H1 (cell line): ENCODE results near the gene DIDO1. TPM values are rescaled to one million over a fixed set of nuclear protein-coding genes. Genes with fewer than 3 reads are reported as not detected.

ENCODE experiments used
- CTCF ChIA-PET: fragments of 300-600 bp; sonication (Branson Sonifier 250); formaldehyde crosslinking; loops from one replicate; lab custom pipeline; 2021; ENCODE audit not compliant: partially characterized antibody; lab: Charles Lee
- POLR2A ChIA-PET: fragments of 300-600 bp; sonication (Branson Sonifier 250); formaldehyde crosslinking; loops from one replicate; lab custom pipeline; 2021; ENCODE audit warnings: inconsistent platforms; ENCODE audit not compliant: partially characterized antibody; lab: Charles Lee
- DNase-seq, 2 experiments: peaks; one replicate each; pipeline versions ENCODE4 v3.0.0 to v3.0.0-alpha.2; 2010 to 2022; ENCODE audit warnings: low spot score in 2 of 2, low read depth in 1 of 2, mixed read lengths in 1 of 2
- FAIRE-seq: peaks from 2 replicates; lab custom pipeline; 2011; peaks lifted over from hg19 to GRCh38; lab: Jason Lieb, UNC
- H2AFZ ChIP-seq: 2 replicates; pipeline ENCODE4 v1.8.1; 2012; ENCODE audit warnings: low read length, inconsistent platforms
- H2AK5ac ChIP-seq: 2 replicates; pipeline ENCODE4 v1.6.1; 2013; ENCODE audit warnings: low read depth, low read length
- H2BK120ac ChIP-seq: replicated peaks from 2 replicates; pipeline ENCODE3; 2013; ENCODE audit warnings: low read depth, low read length, inconsistent platforms
- H2BK12ac ChIP-seq: 2 replicates; pipeline ENCODE4 v1.6.1; 2013; ENCODE audit warnings: low read depth, low read length
- H2BK15ac ChIP-seq: 2 replicates; pipeline ENCODE4 v1.6.1; 2013; ENCODE audit warnings: low read length
- H2BK20ac ChIP-seq: 2 replicates; pipeline ENCODE4 v1.6.1; 2013; ENCODE audit warnings: low read length
- H2BK5ac ChIP-seq: 2 replicates; pipeline ENCODE4 v1.6.1; 2013; ENCODE audit warnings: low read depth, low read length
- H3K14ac ChIP-seq: 2 replicates; pipeline ENCODE4 v1.6.1; 2013; ENCODE audit warnings: inconsistent platforms; ENCODE audit not compliant: insufficient read length
- H3K18ac ChIP-seq: 2 replicates; pipeline ENCODE4 v1.6.1; 2013; ENCODE audit warnings: low read length; ENCODE audit errors: extremely low read depth
- H3K23ac ChIP-seq: 2 replicates; pipeline ENCODE4 v1.6.1; 2013; ENCODE audit warnings: inconsistent platforms; ENCODE audit not compliant: insufficient read length
- H3K23me2 ChIP-seq: 2 replicates; pipeline ENCODE4 v1.6.1; 2013; ENCODE audit warnings: low read depth, low read length
- H3K27ac ChIP-seq: 2 replicates; pipeline ENCODE4 v1.6.1; 2011; ENCODE audit warnings: low read depth, low read length, inconsistent platforms
- H3K27me3 ChIP-seq, 4 experiments: replicated peaks in 1 of 4; 1 replicate in 1 of 4; 2 replicates in 3 of 4; pipeline versions ENCODE4 v1.6.1 to v1.8.1; 2011 to 2013; ENCODE audit warnings: low read length in 3 of 4, mild to moderate bottlenecking in 3 of 4, inconsistent platforms in 2 of 4, mixed read lengths in 2 of 4, moderate library complexity in 1 of 4; ENCODE audit not compliant: control insufficient read depth in 3 of 4, insufficient read depth in 3 of 4; ENCODE audit errors: extremely low read depth in 1 of 4
- H3K36me3 ChIP-seq, 4 experiments: 2 replicates each; pipeline versions ENCODE4 v1.6.1 to v1.8.1; 2011 to 2013; ENCODE audit warnings: mild to moderate bottlenecking in 4 of 4, low read length in 3 of 4, moderate library complexity in 2 of 4, control low read depth in 1 of 4, inconsistent platforms in 1 of 4; ENCODE audit not compliant: insufficient read depth in 4 of 4, control insufficient read depth in 2 of 4
- H3K4ac ChIP-seq: replicated peaks from 2 replicates; pipeline ENCODE3; 2013; ENCODE audit warnings: low read length, low read depth, mixed read lengths, inconsistent platforms; ENCODE audit not compliant: insufficient read length
- H3K4me1 ChIP-seq, 4 experiments: replicated peaks in 1 of 4; 1 replicate in 1 of 4; 2 replicates in 3 of 4; pipeline versions ENCODE4 v1.6.1 to v1.8.1; 2011 to 2013; ENCODE audit warnings: low read length in 3 of 4, inconsistent platforms in 2 of 4, mixed read lengths in 1 of 4; ENCODE audit not compliant: insufficient read depth in 4 of 4, control insufficient read depth in 3 of 4
- H3K4me2 ChIP-seq, 2 experiments: 2 replicates each; pipeline versions ENCODE4 v1.6.1 to v1.8.1; 2011 to 2013; ENCODE audit warnings: low read depth in 2 of 2, low read length in 2 of 2, control low read depth in 1 of 2, inconsistent platforms in 1 of 2, mild to moderate bottlenecking in 1 of 2; ENCODE audit not compliant: insufficient read depth in 1 of 2
- H3K4me3 ChIP-seq, 4 experiments: fragments of 200-600, 300-600 bp in 1 of 4; sonication (generic), shearing (Covaris generic), sonication (Bioruptor Twin) in 1 of 4; 2 replicates each; pipeline versions ENCODE4 v1.5.1 to v1.8.1; 2011 to 2016; ENCODE audit warnings: low read length in 4 of 4, low read depth in 3 of 4, control low read depth in 2 of 4, inconsistent platforms in 2 of 4, mild to moderate bottlenecking in 2 of 4, mixed read lengths in 1 of 4, moderate library complexity in 1 of 4; ENCODE audit not compliant: insufficient read depth in 2 of 4; ENCODE audit errors: extremely low read depth in 1 of 4
- H3K56ac ChIP-seq: replicated peaks from 2 replicates; pipeline ENCODE3; 2013; ENCODE audit warnings: low read depth, mild to moderate bottlenecking, mixed read lengths, low read length, inconsistent platforms; ENCODE audit not compliant: insufficient read length
- H3K79me1 ChIP-seq: 2 replicates; pipeline ENCODE4 v1.6.1; 2013; ENCODE audit warnings: low read depth, low read length, control low read depth
- H3K79me2 ChIP-seq, 2 experiments: 2 replicates each; pipeline versions ENCODE4 v1.6.1 to v1.8.1; 2012 to 2013; ENCODE audit warnings: low read length in 2 of 2, mild to moderate bottlenecking in 2 of 2, inconsistent platforms in 1 of 2; ENCODE audit not compliant: insufficient read depth in 2 of 2, control insufficient read depth in 1 of 2
- H3K9ac ChIP-seq, 4 experiments: replicated peaks in 1 of 4; 1 replicate in 1 of 4; 2 replicates in 3 of 4; pipeline versions ENCODE4 v1.6.1 to v1.8.1; 2011 to 2013; ENCODE audit warnings: low read depth in 3 of 4, low read length in 3 of 4, control low read depth in 2 of 4, mild to moderate bottlenecking in 2 of 4, moderate library complexity in 2 of 4, inconsistent platforms in 1 of 4; ENCODE audit errors: extremely low read depth in 1 of 4
- H3K9me3 ChIP-seq, 2 experiments: 2 replicates each; pipeline versions ENCODE4 v1.6.1 to v1.8.1; 2012 to 2013; ENCODE audit warnings: mild to moderate bottlenecking in 2 of 2, moderate library complexity in 2 of 2, control low read depth in 1 of 2, inconsistent platforms in 1 of 2, low read depth in 1 of 2, low read length in 1 of 2, mixed read lengths in 1 of 2; ENCODE audit not compliant: insufficient read depth in 2 of 2
- H4K20me1 ChIP-seq, 2 experiments: replicated peaks in 1 of 2; 2 replicates each; pipeline versions ENCODE3 to v1.8.1; 2011 to 2013; ENCODE audit warnings: inconsistent platforms in 2 of 2, low read length in 2 of 2, mild to moderate bottlenecking in 1 of 2; ENCODE audit not compliant: insufficient read depth in 2 of 2, control insufficient read depth in 1 of 2
- H4K5ac ChIP-seq: 2 replicates; pipeline ENCODE4 v1.6.1; 2013; ENCODE audit warnings: low read length, low read depth, mixed read lengths, inconsistent platforms; ENCODE audit not compliant: insufficient read length
- H4K8ac ChIP-seq: 2 replicates; pipeline ENCODE4 v1.8.0; 2013; ENCODE audit warnings: mild to moderate bottlenecking, moderate library complexity, low read length, inconsistent platforms; ENCODE audit not compliant: insufficient read depth; ENCODE audit errors: extremely low read depth
- H4K91ac ChIP-seq: replicated peaks from 2 replicates; pipeline ENCODE3; 2013; ENCODE audit warnings: low read length, mixed read lengths, inconsistent platforms; ENCODE audit not compliant: insufficient read length
- GABPA ChIP-seq: IDR thresholded peaks from 2 replicates; pipeline ENCODE4 v1.6.1; 2011; ENCODE audit warnings: mild to moderate bottlenecking, low read length, moderate library complexity, borderline replicate concordance; ENCODE audit not compliant: insufficient read depth
- KDM5A ChIP-seq: fragments of 200-600 bp; IDR thresholded peaks from 2 replicates; pipeline ENCODE4 v1.7.1; 2012; ENCODE audit warnings: mild to moderate bottlenecking, low read length, inconsistent platforms, mixed read lengths
- SP1 ChIP-seq: IDR thresholded peaks from 2 replicates; pipeline ENCODE4 v1.6.1; 2011; ENCODE audit warnings: low read depth, low read length
- SUZ12 ChIP-seq: fragments of 200-600 bp; sonication (generic); IDR thresholded peaks from 2 replicates; pipeline ENCODE4 v1.6.1; 2012; ENCODE audit warnings: mild to moderate bottlenecking, inconsistent platforms, low read length, moderate library complexity, mixed read lengths
- TCF12 ChIP-seq: IDR thresholded peaks from 2 replicates; pipeline ENCODE4 v1.6.1; 2011; ENCODE audit warnings: low read depth, mild to moderate bottlenecking, low read length
- WGBS, 2 experiments: shearing (Covaris generic) in 1 of 2; methylation state at CpG; one replicate each; pipeline versions ENCODE4 v1.1.6 to v1.1.7; 2013 to 2015; ENCODE audit warnings: low lambda C conversion rate in 2 of 2, mixed read lengths in 2 of 2, inconsistent platforms in 1 of 2, low coverage in 1 of 2, missing lambda C conversion rate in 1 of 2; ENCODE audit not compliant: insufficient replicate concordance in 2 of 2, insufficient coverage in 1 of 2, insufficient read length in 1 of 2; ENCODE audit errors: extremely low coverage in 1 of 2, missing lambda C conversion rate in 1 of 2; 5-methylcytosine and 5-hydroxymethylcytosine counted together
- polyA plus RNA-seq, 7 experiments: library from polyadenylated mRNA; depleted of rRNA in 3 of 7; stranded (reverse) in 5 of 7; unstranded in 2 of 7; fragments of >200 nt in 5 of 7; fragments of 200-250 nt in 2 of 7; gene quantifications; 1 replicate in 5 of 7; 2 replicates in 1 of 7; 4 replicates in 1 of 7; pipeline versions ENCODE4 v1.2.1 to v1.2.3, GENCODE V29; 2011 to 2013; ENCODE audit warnings: missing spikeins in 2 of 7, mixed read lengths in 2 of 7
- total RNA-seq: library from RNA; stranded (reverse); fragmentation: NEBNext Ultra II Directional; extraction: Animal tissue kit (Norgen Biotek cat#: 25700); gene quantifications from 2 replicates; pipeline ENCODE4 v1.2.1, GENCODE V29; 2021

The DIDO1 gene
- total and polyA plus RNA-seq, 2 of the 8 experiments (the other 6 are each of a cell fraction or from before 2014, with no cell fraction given), result 53.6 to 82.8 TPM

DNA sequence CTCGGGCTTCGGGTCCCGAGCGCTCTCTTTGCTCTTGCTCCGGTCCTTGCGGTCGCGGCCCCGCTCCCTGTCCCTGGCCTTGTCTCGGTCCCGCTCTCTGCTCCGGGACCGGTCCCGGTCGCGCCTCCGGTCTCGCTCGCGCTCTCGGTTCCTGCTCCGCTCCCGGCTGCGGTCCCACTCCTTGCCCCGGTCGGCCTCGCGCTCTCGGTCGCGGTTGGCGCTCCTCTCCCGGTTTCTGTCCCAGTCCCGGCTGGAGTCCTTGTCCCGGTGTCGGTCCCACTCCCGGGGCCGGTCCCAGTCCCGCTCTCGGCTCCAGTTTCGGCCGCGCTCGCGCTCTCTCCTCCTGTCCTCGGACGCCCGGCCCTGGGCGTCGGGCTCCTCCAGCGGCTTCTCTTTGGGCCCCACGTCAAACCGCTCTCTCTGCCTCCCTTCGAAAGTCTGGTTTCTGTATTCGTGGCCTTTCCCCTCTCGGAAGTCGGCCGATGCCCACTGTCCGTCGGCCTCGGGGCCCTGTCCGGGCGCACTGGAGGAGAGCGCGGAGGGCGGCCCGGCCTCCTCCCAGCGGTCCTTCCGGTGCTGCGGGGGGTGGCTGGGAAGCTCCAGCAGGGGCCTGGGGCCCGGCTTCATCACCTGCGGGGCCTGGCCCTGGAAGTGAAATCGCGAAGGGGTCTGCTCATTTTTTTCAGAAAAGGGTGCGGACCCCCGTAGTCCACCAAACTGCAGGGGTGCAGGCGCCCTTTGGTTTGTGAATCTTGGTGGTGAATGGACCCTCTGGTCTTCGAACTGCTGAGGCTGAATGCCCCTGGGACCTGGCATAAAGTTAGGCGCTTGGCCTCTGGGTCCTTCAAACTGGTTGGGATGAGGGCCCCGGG is 46.8 kb downstream of the DIDO1 start:
- ChIA-PET POLR2A (interaction anchor here (0.9 to 1.4 kb wide), 5 partner anchors 47 to 77 kb away, joined by 3 to 5 read pairs (median 4); no protein-coding TSS in a partner anchor), CTCF (no interaction called here)
- no peak overlapping the region for H3K23ac ChIP-seq
- H4K5ac ChIP-seq, result no peak overlapping the region
- peak overlapping the region; percentile 19 for H3K18ac ChIP-seq
- H4K8ac ChIP-seq, result peak overlapping the region; percentile 72
- no peak overlapping the region for H2BK20ac ChIP-seq
- TF ChIP-seq KDM5A, result no peak
- peak; percentile 83 for TF ChIP-seq GABPA
- TF ChIP-seq SP1, result no peak
- TF ChIP-seq SUZ12, result 0 out of 2 replicates have a peak, but pooled peaks have one; percentile 39
- no peak for TF ChIP-seq TCF12
- peaks cover 2 to 4% of the 10 kb centered on the region in 2 experiments for H4K20me1 ChIP-seq
- no peak overlapping the region; a peak in 1 of 7 replicates for H3K9ac ChIP-seq
- no peak overlapping the region for H3K14ac ChIP-seq
- FAIRE-seq (no peak), DNase-seq (peak in 1 of 2 experiments; percentile 76)
- H3K79me2 ChIP-seq, result no peaks in the 10 kb centered on the region
- WGBS, 2 experiments, result 65% methylated on average over 59 of the region's 80 CpGs; no CpG with 5 or more reads in 1 of the 2 experiments
- no peak overlapping the region for H3K4ac ChIP-seq
- H3K23me2 ChIP-seq, result no peaks in the 10 kb centered on the region; the same call in 1 of the 2 replicates
- no peak overlapping the region for H2BK5ac ChIP-seq
- no peak overlapping the region for H2BK120ac ChIP-seq
- no peak overlapping the region for H3K56ac ChIP-seq
- H3K4me3 ChIP-seq, result peak overlapping the region in 1 of 4 experiments; percentile 34; a peak in 4 of 8 replicates
- no peak overlapping the region for H3K27ac ChIP-seq
- H2AFZ ChIP-seq, result no peak overlapping the region
- H2AK5ac ChIP-seq, result no peak overlapping the region
- no peaks in the 10 kb centered on the region for H3K27me3 ChIP-seq
- H3K36me3 ChIP-seq, result 0 out of 8 replicates have a peak, but pooled peaks cover 0 to 3% (median 0%) of the 10 kb centered on the region in 4 experiments
- H2BK15ac ChIP-seq, result no peak overlapping the region
- no peak overlapping the region for H2BK12ac ChIP-seq
- peaks cover 3% of the 10 kb centered on the region; the same call in 1 of the 2 replicates for H3K79me1 ChIP-seq
- peak overlapping the region; percentile 36 to 44; a peak in 3 of 4 replicates for H3K4me2 ChIP-seq
- H3K4me1 ChIP-seq, result peaks cover 0 to 5% (median 4%) of the 10 kb centered on the region in 4 experiments; a peak in 5 of 7 replicates
- no peaks in the 10 kb centered on the region; a peak in 1 of 4 replicates for H3K9me3 ChIP-seq
- no peak overlapping the region for H4K91ac ChIP-seq
